B cell (primary cell): ENCODE measurements around the gene ADAMTS12. TPM values are rescaled to one million over a fixed set of nuclear protein-coding genes. Genes with fewer than 3 reads are reported as not detected.

Experiments used
- ATAC-seq: fragments of 200-7000 bp; cut with Tn5 transposase; one replicate; pipeline ENCODE4 v1.10.0; 2021; ENCODE audit warnings: low read depth, mild to moderate bottlenecking, moderate number of reproducible peaks, moderate library complexity
- CTCF ChIA-PET: fragments of 350-600 bp; sonication (Branson Sonifier 250); formaldehyde crosslinking; loops from one replicate; lab custom pipeline; 2021; ENCODE audit warnings: antibody characterized with exemption, inconsistent platforms; lab: Charles Lee
- POLR2A ChIA-PET: fragments of 350-600 bp; sonication (Branson Sonifier 250); formaldehyde crosslinking; loops from one replicate; lab custom pipeline; 2021; ENCODE audit warnings: antibody characterized with exemption; lab: Charles Lee
- DNase-seq: peaks from one replicate; pipeline ENCODE4 v3.0.0; 2013
- H2AFZ ChIP-seq: 2 replicates; pipeline ENCODE4 v1.6.1; 2012; ENCODE audit warnings: mild to moderate bottlenecking, low read depth, low read length; ENCODE audit not compliant: insufficient read depth, poor library complexity, severe bottlenecking
- H3K27ac ChIP-seq, 2 donors: 1 replicate in 1 of 2; 2 replicates in 1 of 2; pipeline ENCODE4 v1.5.1; 2012 to 2013; ENCODE audit warnings: low read length in 2 of 2, mild to moderate bottlenecking in 2 of 2, moderate library complexity in 1 of 2
- H3K27me3 ChIP-seq, 4 experiments: fragments of 200-600 bp in 1 of 4; sonication (generic) in 1 of 4; replicated peaks in 1 of 4; 1 replicate in 2 of 4; 2 replicates in 2 of 4; pipeline versions ENCODE4 v1.6.1 to v1.7.0; 2013 to 2016; ENCODE audit warnings: low read length in 3 of 4, mild to moderate bottlenecking in 2 of 4, mixed read lengths in 1 of 4, moderate library complexity in 1 of 4; ENCODE audit not compliant: insufficient read depth in 4 of 4, control insufficient read depth in 3 of 4; ENCODE audit errors: control extremely low read depth in 1 of 4
- H3K36me3 ChIP-seq, 2 experiments: replicated peaks in 1 of 2; 1 replicate in 1 of 2; 2 replicates in 1 of 2; pipeline versions ENCODE4 v1.6.1 to v1.7.1; 2013; ENCODE audit warnings: low read length in 1 of 2; ENCODE audit not compliant: insufficient read depth in 2 of 2, control insufficient read depth in 1 of 2; ENCODE audit errors: control extremely low read depth in 1 of 2, extremely low read depth in 1 of 2
- H3K4me1 ChIP-seq, 2 donors: fragments of 200-600 bp in 1 of 2; sonication (generic) in 1 of 2; 1 replicate in 1 of 2; 2 replicates in 1 of 2; pipeline versions ENCODE4 v1.5.1 to v1.6.1; 2013 to 2017; ENCODE audit warnings: low read length in 2 of 2; ENCODE audit not compliant: control insufficient read depth in 2 of 2, insufficient read depth in 2 of 2
- H3K4me2 ChIP-seq: replicated peaks from 2 replicates; pipeline ENCODE3; 2012; ENCODE audit warnings: mild to moderate bottlenecking, low read depth, low read length; ENCODE audit not compliant: poor library complexity, severe bottlenecking
- H3K4me3 ChIP-seq, 5 experiments: fragments of 200-600 bp in 1 of 5; sonication (generic) in 1 of 5; 1 replicate in 3 of 5; 2 replicates in 2 of 5; pipeline versions ENCODE4 v1.5.1 to v1.7.0; 2011 to 2016; ENCODE audit warnings: low read length in 4 of 5, mild to moderate bottlenecking in 4 of 5, low read depth in 2 of 5, control low read depth in 1 of 5, moderate library complexity in 1 of 5; ENCODE audit not compliant: insufficient read depth in 1 of 5; ENCODE audit errors: control extremely low read depth in 1 of 5, extremely low read depth in 1 of 5
- H3K79me2 ChIP-seq: fragments of 200-600 bp; sonication (generic); one replicate; pipeline ENCODE4 v1.6.0; 2016; ENCODE audit warnings: low read length; ENCODE audit not compliant: control insufficient read depth, insufficient read depth
- H3K9ac ChIP-seq: fragments of 200-600 bp; sonication (generic); 2 replicates; pipeline ENCODE4 v1.6.1; 2017; ENCODE audit warnings: mild to moderate bottlenecking, low read length, moderate library complexity
- H3K9me3 ChIP-seq, 3 donors: one replicate each; pipeline versions ENCODE4 v1.6.1 to v1.7.1; 2013; ENCODE audit warnings: low read length in 2 of 3; ENCODE audit not compliant: control insufficient read depth in 2 of 3, insufficient read depth in 1 of 3; ENCODE audit errors: control extremely low read depth in 1 of 3
- H4K20me1 ChIP-seq: 2 replicates; pipeline ENCODE4 v1.6.0; 2012; ENCODE audit warnings: mild to moderate bottlenecking, low read length; ENCODE audit not compliant: insufficient read depth, control insufficient read depth, poor library complexity, severe bottlenecking
- H3K27ac Mint-ChIP-seq: one replicate; pipeline ENCODE4 v1.8.0; 2021; ENCODE audit warnings: mixed read lengths
- H3K27me3 Mint-ChIP-seq: one replicate; pipeline ENCODE4 v1.8.0; 2021; ENCODE audit warnings: mixed read lengths
- H3K4me1 Mint-ChIP-seq: one replicate; pipeline ENCODE4 v1.8.0; 2021; ENCODE audit warnings: mixed read lengths
- H3K4me3 Mint-ChIP-seq: one replicate; pipeline ENCODE4 v1.8.0; 2021; ENCODE audit warnings: mixed read lengths
- H3K9me3 Mint-ChIP-seq: one replicate; pipeline ENCODE4 v1.8.0; 2022; ENCODE audit warnings: mixed read lengths; ENCODE audit not compliant: insufficient read depth
- CTCF ChIP-seq: fragments of 200-600 bp; IDR thresholded peaks from one replicate; pipeline ENCODE4 v1.8.0; 2022; ENCODE audit warnings: antibody characterized with exemption, mild to moderate bottlenecking
- EZH2 ChIP-seq: IDR thresholded peaks from 2 replicates; pipeline ENCODE4 v1.6.1; 2012; ENCODE audit warnings: borderline replicate concordance, low read depth, mild to moderate bottlenecking, moderate library complexity, low read length; ENCODE audit not compliant: insufficient read depth, poor library complexity, severe bottlenecking
- WGBS: methylation state at CpG from one replicate; pipeline ENCODE4 v1.1.5; 2013; ENCODE audit warnings: missing lambda C conversion rate; ENCODE audit not compliant: insufficient coverage; 5-methylcytosine and 5-hydroxymethylcytosine counted together
- intact Hi-C: fragments of 100-400 bp; cut with micrococcal nuclease; formaldehyde crosslinking; loops from one replicate; pipeline ENCODE4 v1.10.0; 2022
- polyA plus RNA-seq: library from polyadenylated mRNA; depleted of rRNA; stranded (reverse); fragments of >200 nt; gene quantifications from 2 replicates; pipeline ENCODE4 v1.2.3, GENCODE V29; 2012
- total RNA-seq, 2 donors: library from RNA; stranded (reverse); fragments of 120-200 nt in 1 of 2; gene quantifications; 1 replicate in 1 of 2; 2 replicates in 1 of 2; pipeline versions ENCODE4 v1.2.3 to v1.2.4, GENCODE V29; 2013 to 2022

Gene ADAMTS12
- total and polyA plus RNA-seq, 2 donors (not counting 1 experiment from before 2014, with no cell fraction given): not detected

GRCh38 chr5:33628796-33629195 lies 263.0 kb downstream of the ADAMTS12 start:
- no peak overlapping the region for H2AFZ ChIP-seq
- CTCF ChIA-PET: no interaction called here
- POLR2A ChIA-PET: no interaction called here
- intact Hi-C loops: no loop called here
- H3K79me2 ChIP-seq: no peaks in the 10 kb centered on the region
- H3K9ac ChIP-seq: no peak overlapping the region
- Mint-ChIP-seq H3K4me1 (peaks cover 5% of the 10 kb centered on the region), H3K4me3 (no peak overlapping the region), H3K9me3 (no peaks in the 10 kb centered on the region), H3K27ac (no peak overlapping the region), H3K27me3 (peaks cover 6% of the 10 kb centered on the region)
- H3K27me3 ChIP-seq: no peaks in the 10 kb centered on the region
- TF ChIP-seq CTCF: no peak
- no peak for TF ChIP-seq EZH2
- H3K36me3 ChIP-seq: no peaks in the 10 kb centered on the region
- no peak overlapping the region for H3K4me2 ChIP-seq
- WGBS: 80% methylated on average over 1 of the region's 1 CpG
- no peak overlapping the region for H3K4me3 ChIP-seq
- H3K4me1 ChIP-seq: peaks cover 0 to 7% of the 10 kb centered on the region in 2 donors
- no peak overlapping the region for H3K27ac ChIP-seq
- H3K9me3 ChIP-seq: peaks cover 0 to 3% (median 0%) of the 10 kb centered on the region in 3 donors
- ATAC-seq (no peak), DNase-seq (no peak)
- H4K20me1 ChIP-seq: no peaks in the 10 kb centered on the region

GRCh38 chr5:33621514-33621913 lies 270.3 kb downstream of the ADAMTS12 start:
- DNase-seq: no peak
- Histone ChIP-seq H3K79me2 (no peaks in the 10 kb centered on the region), H4K20me1 (no peaks in the 10 kb centered on the region), H3K4me1 (no peaks in the 10 kb centered on the region), H2AFZ (no peak overlapping the region), H3K4me3 (no peak overlapping the region), H3K9me3 (peaks cover 0 to 3% (median 0%) of the 10 kb centered on the region in 3 donors), H3K4me2 (no peak overlapping the region), H3K9ac (no peak overlapping the region), H3K27ac (no peak overlapping the region), H3K36me3 (no peaks in the 10 kb centered on the region), H3K27me3 (peaks cover 0 to 6% (median 0%) of the 10 kb centered on the region in 4 experiments)
- peaks cover 25% of the 10 kb centered on the region for H3K27me3 Mint-ChIP-seq
- no peak for ATAC-seq
- H3K4me1 Mint-ChIP-seq: no peaks in the 10 kb centered on the region
- intact Hi-C loops: no loop called here
- no CpG with 5 or more reads among the region's 1 CpG for WGBS
- ChIA-PET CTCF (no interaction called here), POLR2A (no interaction called here)
- H3K27ac Mint-ChIP-seq: no peak overlapping the region
- H3K9me3 Mint-ChIP-seq: peaks cover 3% of the 10 kb centered on the region
- H3K4me3 Mint-ChIP-seq: no peak overlapping the region
- no peak for TF ChIP-seq EZH2
- TF ChIP-seq CTCF: no peak
